AG04450 (cell line): Measurements from ENCODE around the gene MYO1H. TPM values are rescaled to one million over a fixed set of nuclear protein-coding genes. Genes with fewer than 3 reads are reported as not detected.

Experiments used
- CTCF ChIA-PET: fragments of 300-600, 350-600 bp; formaldehyde crosslinking; extraction: SDS; loops from one replicate; lab custom pipeline; 2022; ENCODE audit warnings: antibody characterized with exemption, inconsistent platforms; lab: Charles Lee
- POLR2A ChIA-PET: fragments of 350-600 bp; formaldehyde crosslinking; extraction: SDS; loops from one replicate; lab custom pipeline; 2021; ENCODE audit warnings: antibody characterized with exemption, inconsistent platforms; lab: Yijun Ruan, JAX
- DNase-seq: peaks from one replicate; pipeline ENCODE4 v3.0.0-alpha.2; 2011; ENCODE audit warnings: low read depth, low spot score
- H3K27ac ChIP-seq: one replicate; pipeline ENCODE4 v1.5.1; 2012; ENCODE audit warnings: low read depth, low read length, control low read depth
- H3K27me3 ChIP-seq: one replicate; pipeline ENCODE4 v1.6.0; 2012; ENCODE audit warnings: low read length; ENCODE audit not compliant: control insufficient read depth, insufficient read depth
- H3K4me3 ChIP-seq: 2 replicates; pipeline ENCODE4 v1.5.1; 2011; ENCODE audit warnings: mild to moderate bottlenecking, low read depth, low read length, control low read depth
- H3K9me3 ChIP-seq: 2 replicates; pipeline ENCODE4 v1.5.1; 2012; ENCODE audit warnings: low read length; ENCODE audit not compliant: control insufficient read depth, insufficient read depth
- polyA plus RNA-seq: library from polyadenylated mRNA; depleted of rRNA; stranded (reverse); fragments of >200 nt; gene quantifications from 2 replicates; pipeline ENCODE4 v1.2.3, GENCODE V29; 2011
- TF ChIP-seq, protein P1 (sequence below): IDR thresholded peaks from 2 replicates; pipeline ENCODE4 v1.5.1; 2011; ENCODE audit warnings: low read depth, low read length, control low read depth, inconsistent platforms

MYO1H gene
- polyA plus RNA-seq, 1 experiment = not detected

DNA sequence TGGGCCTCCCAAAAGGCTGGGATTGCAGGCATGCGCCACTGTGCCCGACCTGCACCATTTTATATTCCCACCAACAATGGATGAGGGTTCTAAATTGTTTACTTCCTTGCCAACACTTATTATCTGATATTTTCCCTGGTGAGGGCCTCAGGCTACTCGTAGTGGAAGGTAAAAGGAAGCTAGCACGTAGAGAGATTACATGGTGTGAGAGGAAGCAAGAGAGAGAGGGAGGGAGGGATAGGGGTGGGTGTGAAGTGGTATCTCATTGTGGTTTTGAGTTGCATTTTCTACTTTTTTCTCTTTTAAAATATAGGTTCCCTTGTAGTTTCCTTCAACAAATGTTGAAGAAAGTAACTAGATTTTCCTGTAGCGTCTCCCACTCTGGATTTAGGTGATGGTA, 30.9 kb downstream of the MYO1H start:
- no peak for DNase-seq
- peaks cover 7% of the 10 kb centered on the region for H3K27me3 ChIP-seq
- CTCF ChIA-PET = interaction anchor here (0.7 to 2.7 kb wide), 4 partner anchors 15 to 267 kb away, joined by 3 to 9 read pairs (median 3); no protein-coding TSS in a partner anchor
- TF ChIP-seq, protein P1, sequence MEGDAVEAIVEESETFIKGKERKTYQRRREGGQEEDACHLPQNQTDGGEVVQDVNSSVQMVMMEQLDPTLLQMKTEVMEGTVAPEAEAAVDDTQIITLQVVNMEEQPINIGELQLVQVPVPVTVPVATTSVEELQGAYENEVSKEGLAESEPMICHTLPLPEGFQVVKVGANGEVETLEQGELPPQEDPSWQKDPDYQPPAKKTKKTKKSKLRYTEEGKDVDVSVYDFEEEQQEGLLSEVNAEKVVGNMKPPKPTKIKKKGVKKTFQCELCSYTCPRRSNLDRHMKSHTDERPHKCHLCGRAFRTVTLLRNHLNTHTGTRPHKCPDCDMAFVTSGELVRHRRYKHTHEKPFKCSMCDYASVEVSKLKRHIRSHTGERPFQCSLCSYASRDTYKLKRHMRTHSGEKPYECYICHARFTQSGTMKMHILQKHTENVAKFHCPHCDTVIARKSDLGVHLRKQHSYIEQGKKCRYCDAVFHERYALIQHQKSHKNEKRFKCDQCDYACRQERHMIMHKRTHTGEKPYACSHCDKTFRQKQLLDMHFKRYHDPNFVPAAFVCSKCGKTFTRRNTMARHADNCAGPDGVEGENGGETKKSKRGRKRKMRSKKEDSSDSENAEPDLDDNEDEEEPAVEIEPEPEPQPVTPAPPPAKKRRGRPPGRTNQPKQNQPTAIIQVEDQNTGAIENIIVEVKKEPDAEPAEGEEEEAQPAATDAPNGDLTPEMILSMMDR = no peak
- POLR2A ChIA-PET = no interaction called here
- H3K9me3 ChIP-seq = no peaks in the 10 kb centered on the region
- H3K27ac ChIP-seq = no peak overlapping the region
- no peak overlapping the region for H3K4me3 ChIP-seq

DNA sequence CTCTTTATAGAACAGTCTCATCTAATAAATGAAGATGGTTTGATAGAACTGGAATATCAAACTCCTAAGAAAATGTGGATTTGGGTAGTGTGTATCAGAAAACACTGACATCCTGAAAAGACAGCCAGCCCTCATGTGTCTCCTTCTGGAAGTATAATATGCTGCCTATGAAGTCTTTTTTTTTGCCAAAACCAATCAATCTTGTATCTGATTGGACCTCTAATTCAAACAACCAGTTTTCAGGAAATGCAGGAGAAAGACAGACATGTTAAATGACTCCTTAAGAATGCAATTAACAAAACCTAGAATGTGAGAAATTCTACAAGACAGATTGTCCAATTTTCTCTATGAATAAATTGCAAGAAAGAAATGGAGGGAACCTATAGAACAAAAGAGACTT, 34.3 kb downstream of the MYO1H start:
- no peak overlapping the region for H3K27ac ChIP-seq
- no peak overlapping the region for H3K4me3 ChIP-seq
- H3K9me3 ChIP-seq = no peaks in the 10 kb centered on the region
- peaks cover 5% of the 10 kb centered on the region for H3K27me3 ChIP-seq
- ChIA-PET CTCF (interaction anchor here (2.2 to 2.4 kb wide), 2 partner anchors 12 to 119 kb away, joined by 14 to 15 read pairs; no protein-coding TSS in a partner anchor), POLR2A (no interaction called here)
- DNase-seq = no peak
- TF ChIP-seq, protein P1 = no peak

DNA sequence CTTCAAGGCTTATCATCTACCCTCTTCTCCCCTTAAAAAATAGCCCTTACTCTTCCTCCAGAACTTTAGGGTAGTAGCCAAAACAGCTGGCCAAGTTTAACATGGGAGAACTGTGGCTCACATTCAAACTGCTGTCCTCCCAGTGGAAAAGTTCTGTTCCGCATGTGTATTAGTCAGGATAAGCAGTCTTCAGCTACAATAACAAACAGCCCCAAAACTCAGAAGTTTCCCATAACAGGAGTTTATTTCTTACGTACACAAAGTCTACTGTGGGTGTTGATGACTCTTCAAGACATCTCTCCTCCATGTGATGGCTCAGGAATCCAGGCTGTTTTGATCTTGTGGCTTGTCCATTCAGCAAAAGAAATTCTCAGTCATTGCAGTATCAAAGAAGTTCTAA, 35.5 kb downstream of the MYO1H start:
- peaks cover 5% of the 10 kb centered on the region for H3K9me3 ChIP-seq
- ChIA-PET CTCF (interaction anchor here (0.7 to 2.4 kb wide), 5 partner anchors 10 to 347 kb away, joined by 3 to 15 read pairs (median 6); no protein-coding TSS in a partner anchor), POLR2A (interaction anchor here (0.6 kb wide), 1 partner anchor 71 kb away, joined by 3 read pairs; no protein-coding TSS in a partner anchor)
- peaks cover 5% of the 10 kb centered on the region for H3K27me3 ChIP-seq
- TF ChIP-seq, protein P1 = no peak
- H3K27ac ChIP-seq = no peak overlapping the region
- no peak overlapping the region for H3K4me3 ChIP-seq
- no peak for DNase-seq

DNA sequence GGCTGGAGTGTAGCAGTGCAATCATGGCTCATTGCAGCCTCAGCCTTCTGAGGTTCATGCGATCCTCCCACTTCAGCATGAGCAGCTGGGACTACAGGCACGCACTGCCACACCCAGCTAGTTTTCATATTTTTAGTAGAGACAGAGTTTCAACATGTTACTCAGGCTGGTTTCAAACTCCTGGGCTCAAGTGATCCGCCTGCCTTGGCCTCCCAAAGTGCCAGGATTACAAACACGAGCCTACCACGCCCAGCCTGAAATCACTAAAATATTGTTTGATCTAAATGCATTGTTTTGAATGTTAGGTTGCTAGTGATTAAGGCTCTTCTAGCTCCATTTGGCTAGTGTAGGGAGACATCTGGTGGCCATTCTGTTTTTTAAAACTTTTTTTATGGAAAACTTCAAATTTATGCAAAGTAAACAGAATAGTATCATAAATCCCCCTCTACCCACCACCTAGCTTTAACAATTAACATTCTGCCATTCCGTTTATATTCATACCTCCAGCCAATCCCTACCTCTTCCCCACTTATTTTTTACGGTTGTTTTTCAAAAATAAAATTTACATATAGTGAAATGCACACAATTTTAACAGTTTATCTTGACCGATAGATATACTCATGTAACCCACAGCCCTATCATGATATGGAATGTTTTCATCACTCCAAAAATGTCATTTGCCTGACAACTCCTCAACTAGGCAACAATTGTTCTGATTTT, 37.8 kb downstream of the MYO1H start:
- H3K9me3 ChIP-seq = peaks cover 5% of the 10 kb centered on the region
- ChIA-PET POLR2A (no interaction called here), CTCF (interaction anchor here (0.6 to 1.9 kb wide), 23 partner anchors 9 to 866 kb away, joined by 3 to 54 read pairs (median 4); partner anchors contain the start of gene ALKBH2)
- peaks cover 5% of the 10 kb centered on the region for H3K27me3 ChIP-seq
- H3K4me3 ChIP-seq = no peak overlapping the region
- no peak overlapping the region for H3K27ac ChIP-seq
- DNase-seq = peak; percentile 3
- TF ChIP-seq, protein P1 = peak; percentile 65

DNA sequence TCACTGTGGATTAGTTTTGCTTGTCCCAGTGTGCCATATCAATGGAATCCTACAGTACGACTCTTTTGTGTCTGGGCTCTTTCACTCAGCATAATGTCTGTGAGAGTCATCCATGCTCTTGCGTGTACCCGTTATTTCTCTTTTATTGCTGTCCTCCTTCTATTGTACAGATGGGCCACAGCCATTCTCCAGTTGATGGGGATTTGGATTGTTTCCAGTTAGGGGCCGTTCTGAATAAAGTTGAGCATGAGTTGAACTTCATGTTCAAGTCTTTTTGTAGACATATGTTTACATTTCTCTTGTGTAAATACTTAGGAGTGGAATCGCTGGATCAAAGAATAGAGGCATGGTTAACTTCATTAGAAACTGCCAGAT, 38.3 kb downstream of the MYO1H start:
- ChIA-PET CTCF (interaction anchor here (0.7 to 2.6 kb wide), 19 partner anchors 8 to 502 kb away, joined by 3 to 54 read pairs (median 4); partner anchors contain the start of gene ALKBH2), POLR2A (no interaction called here)
- Histone ChIP-seq H3K9me3 (peaks cover 5% of the 10 kb centered on the region), H3K4me3 (no peak overlapping the region), H3K27me3 (peaks cover 5% of the 10 kb centered on the region), H3K27ac (no peak overlapping the region)
- DNase-seq = no peak
- TF ChIP-seq, protein P1 = no peak
